ENCODE results near the gene CTIF. TPM values are rescaled to one million over a fixed set of nuclear protein-coding genes. Genes with fewer than 3 reads are reported as not detected.

The CTIF gene
- total and polyA plus RNA-seq, 2 experiments from 2014 or later, result 8.6 to 14.4 TPM

DNA sequence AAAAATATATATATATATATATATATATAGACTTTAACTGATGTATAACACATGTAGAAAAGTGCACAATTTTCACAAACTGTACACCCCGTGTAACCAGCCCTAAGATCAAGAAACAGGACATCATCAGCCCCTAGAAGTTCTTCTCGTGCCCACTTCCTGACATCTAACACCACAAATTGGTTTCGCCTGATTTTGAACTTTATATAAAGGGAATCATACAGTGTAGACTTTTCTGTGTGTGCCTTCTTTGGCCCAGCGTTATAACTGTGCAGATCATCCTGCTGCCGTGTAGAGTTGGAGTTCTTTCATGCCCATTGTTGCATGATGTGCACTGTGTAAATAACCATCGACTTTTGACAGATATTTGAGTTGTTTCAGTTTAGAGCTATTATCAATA, 370.9 kb downstream of the CTIF start (continued):
- TF ChIP-seq, protein P1, sequence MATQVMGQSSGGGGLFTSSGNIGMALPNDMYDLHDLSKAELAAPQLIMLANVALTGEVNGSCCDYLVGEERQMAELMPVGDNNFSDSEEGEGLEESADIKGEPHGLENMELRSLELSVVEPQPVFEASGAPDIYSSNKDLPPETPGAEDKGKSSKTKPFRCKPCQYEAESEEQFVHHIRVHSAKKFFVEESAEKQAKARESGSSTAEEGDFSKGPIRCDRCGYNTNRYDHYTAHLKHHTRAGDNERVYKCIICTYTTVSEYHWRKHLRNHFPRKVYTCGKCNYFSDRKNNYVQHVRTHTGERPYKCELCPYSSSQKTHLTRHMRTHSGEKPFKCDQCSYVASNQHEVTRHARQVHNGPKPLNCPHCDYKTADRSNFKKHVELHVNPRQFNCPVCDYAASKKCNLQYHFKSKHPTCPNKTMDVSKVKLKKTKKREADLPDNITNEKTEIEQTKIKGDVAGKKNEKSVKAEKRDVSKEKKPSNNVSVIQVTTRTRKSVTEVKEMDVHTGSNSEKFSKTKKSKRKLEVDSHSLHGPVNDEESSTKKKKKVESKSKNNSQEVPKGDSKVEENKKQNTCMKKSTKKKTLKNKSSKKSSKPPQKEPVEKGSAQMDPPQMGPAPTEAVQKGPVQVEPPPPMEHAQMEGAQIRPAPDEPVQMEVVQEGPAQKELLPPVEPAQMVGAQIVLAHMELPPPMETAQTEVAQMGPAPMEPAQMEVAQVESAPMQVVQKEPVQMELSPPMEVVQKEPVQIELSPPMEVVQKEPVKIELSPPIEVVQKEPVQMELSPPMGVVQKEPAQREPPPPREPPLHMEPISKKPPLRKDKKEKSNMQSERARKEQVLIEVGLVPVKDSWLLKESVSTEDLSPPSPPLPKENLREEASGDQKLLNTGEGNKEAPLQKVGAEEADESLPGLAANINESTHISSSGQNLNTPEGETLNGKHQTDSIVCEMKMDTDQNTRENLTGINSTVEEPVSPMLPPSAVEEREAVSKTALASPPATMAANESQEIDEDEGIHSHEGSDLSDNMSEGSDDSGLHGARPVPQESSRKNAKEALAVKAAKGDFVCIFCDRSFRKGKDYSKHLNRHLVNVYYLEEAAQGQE (IDR thresholded peaks at IDR 0.05; ENCODE audit: unreplicated experiment), result no peak
- TF ChIP-seq EZH2phosphoT487 (IDR thresholded peaks at IDR 0.05; ENCODE audit: unreplicated experiment), result no peak
- no peak for TF ChIP-seq NANOG (IDR thresholded peaks at IDR 0.05; ENCODE audit: borderline replicate concordance)

DNA sequence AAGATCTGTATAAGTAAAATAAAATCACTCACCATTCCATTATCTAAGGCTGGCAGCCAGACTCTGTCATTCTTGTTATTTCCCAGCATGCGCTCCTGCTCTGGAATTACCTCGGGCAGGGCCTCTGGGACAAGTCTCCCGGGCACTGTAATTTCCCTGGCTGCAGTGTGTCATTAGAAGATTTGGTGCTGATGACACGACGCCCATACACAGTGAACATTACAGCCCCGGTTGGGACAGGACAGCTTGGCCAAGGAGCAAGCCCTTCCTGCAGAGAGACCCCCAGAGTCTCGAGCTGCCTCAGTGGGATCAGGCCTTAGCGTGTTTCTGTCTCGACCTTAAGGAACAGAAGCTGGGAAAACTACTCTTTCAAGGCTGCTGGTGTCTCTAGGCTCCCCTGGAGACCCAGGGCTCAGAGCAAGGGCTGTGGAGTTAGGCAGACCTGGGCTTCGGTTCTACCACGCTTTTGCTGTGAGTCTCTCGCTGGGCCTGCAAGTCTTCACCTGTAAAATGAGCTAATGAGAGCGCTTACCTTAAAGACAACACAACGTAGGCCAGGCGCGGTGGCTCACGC, 372.2 kb downstream of the CTIF start:
- no peaks in the 10 kb centered on the region for H3K79me2 ChIP-seq (replicated peaks; ENCODE audit: insufficient read depth)
- Mint-ChIP-seq H3K4me3 (no peak overlapping the region), H3K36me3 (ENCODE audit: low read depth) (no peaks in the 10 kb centered on the region), H3K27me3 (ENCODE audit: insufficient read depth, low read depth, poor library complexity) (peaks cover 5% of the 10 kb centered on the region), H3K27ac (no peak overlapping the region), H3K9me3 (no peaks in the 10 kb centered on the region; the same call in 2 of the 3 replicates), H3K4me1 (peaks cover 11% of the 10 kb centered on the region)
- no peaks in the 10 kb centered on the region for H3F3A ChIP-seq (replicated peaks; ENCODE audit: low read depth)
- H3K4me2 ChIP-seq, result no peak overlapping the region
- H3K4me1 ChIP-seq (ENCODE audit: insufficient read depth), result 0 out of 2 replicates have a peak, but pooled peaks cover 11% of the 10 kb centered on the region
- H2AFZ ChIP-seq, result 0 out of 2 replicates have a peak overlapping the region, but pooled peaks have one; percentile 23
- no peak overlapping the region for H3K27ac ChIP-seq (ENCODE audit: low read depth)
- ATAC-seq (no peak), DNase-seq (ENCODE audit: low spot score) (no peak)
- no peak for TF ChIP-seq STAT1 (IDR thresholded peaks at IDR 0.05; ENCODE audit: unreplicated experiment)
- no peak for TF ChIP-seq ZNF331 (CRISPR knock-in tag; IDR thresholded peaks at IDR 0.05; ENCODE audit: low read depth)
- no peak for TF ChIP-seq POLR2AphosphoS5 (IDR thresholded peaks at IDR 0.05; ENCODE audit: low read depth)
- TF ChIP-seq EZH2phosphoT487 (IDR thresholded peaks at IDR 0.05; ENCODE audit: unreplicated experiment), result no peak
- no peak for TF ChIP-seq EZH2 (IDR thresholded peaks at IDR 0.05; ENCODE audit: low read depth, unreplicated experiment)
- no peak for TF ChIP-seq ZNF114 (CRISPR knock-in tag; IDR thresholded peaks at IDR 0.05)
- TF ChIP-seq, protein P2, sequence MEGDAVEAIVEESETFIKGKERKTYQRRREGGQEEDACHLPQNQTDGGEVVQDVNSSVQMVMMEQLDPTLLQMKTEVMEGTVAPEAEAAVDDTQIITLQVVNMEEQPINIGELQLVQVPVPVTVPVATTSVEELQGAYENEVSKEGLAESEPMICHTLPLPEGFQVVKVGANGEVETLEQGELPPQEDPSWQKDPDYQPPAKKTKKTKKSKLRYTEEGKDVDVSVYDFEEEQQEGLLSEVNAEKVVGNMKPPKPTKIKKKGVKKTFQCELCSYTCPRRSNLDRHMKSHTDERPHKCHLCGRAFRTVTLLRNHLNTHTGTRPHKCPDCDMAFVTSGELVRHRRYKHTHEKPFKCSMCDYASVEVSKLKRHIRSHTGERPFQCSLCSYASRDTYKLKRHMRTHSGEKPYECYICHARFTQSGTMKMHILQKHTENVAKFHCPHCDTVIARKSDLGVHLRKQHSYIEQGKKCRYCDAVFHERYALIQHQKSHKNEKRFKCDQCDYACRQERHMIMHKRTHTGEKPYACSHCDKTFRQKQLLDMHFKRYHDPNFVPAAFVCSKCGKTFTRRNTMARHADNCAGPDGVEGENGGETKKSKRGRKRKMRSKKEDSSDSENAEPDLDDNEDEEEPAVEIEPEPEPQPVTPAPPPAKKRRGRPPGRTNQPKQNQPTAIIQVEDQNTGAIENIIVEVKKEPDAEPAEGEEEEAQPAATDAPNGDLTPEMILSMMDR (conservative IDR thresholded peaks at IDR 0.05; ENCODE audit: low read depth in 2 of 2), result no peak
- TF ChIP-seq JUNB (IDR thresholded peaks at IDR 0.05; ENCODE audit: unreplicated experiment), result no peak
- TF ChIP-seq, protein P1 (IDR thresholded peaks at IDR 0.05; ENCODE audit: unreplicated experiment), result no peak
- TF ChIP-seq, protein P3, sequence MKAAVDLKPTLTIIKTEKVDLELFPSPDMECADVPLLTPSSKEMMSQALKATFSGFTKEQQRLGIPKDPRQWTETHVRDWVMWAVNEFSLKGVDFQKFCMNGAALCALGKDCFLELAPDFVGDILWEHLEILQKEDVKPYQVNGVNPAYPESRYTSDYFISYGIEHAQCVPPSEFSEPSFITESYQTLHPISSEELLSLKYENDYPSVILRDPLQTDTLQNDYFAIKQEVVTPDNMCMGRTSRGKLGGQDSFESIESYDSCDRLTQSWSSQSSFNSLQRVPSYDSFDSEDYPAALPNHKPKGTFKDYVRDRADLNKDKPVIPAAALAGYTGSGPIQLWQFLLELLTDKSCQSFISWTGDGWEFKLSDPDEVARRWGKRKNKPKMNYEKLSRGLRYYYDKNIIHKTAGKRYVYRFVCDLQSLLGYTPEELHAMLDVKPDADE (IDR thresholded peaks at IDR 0.05), result no peak
- H3K4me3 ChIP-seq, result no peak overlapping the region
- H3K27me3 ChIP-seq (ENCODE audit: insufficient read depth), result no peaks in the 10 kb centered on the region
- no peaks in the 10 kb centered on the region for H4K20me1 ChIP-seq (replicated peaks; ENCODE audit: insufficient read depth)
- no peaks in the 10 kb centered on the region for H3K36me3 ChIP-seq (ENCODE audit: insufficient read depth)
- no peaks in the 10 kb centered on the region for H3K9me2 ChIP-seq (ENCODE audit: insufficient read depth)
